ENCODE results near the gene RPTOR.

- TF ChIP-seq CTCF (IDR thresholded peaks at IDR 0.05; ENCODE audit: poor library complexity, severe bottlenecking) (no peak), EZH2 (IDR thresholded peaks at IDR 0.05; ENCODE audit: borderline replicate concordance, insufficient read depth, low read length, poor library complexity, severe bottlenecking) (no peak), POLR2AphosphoS5 (IDR thresholded peaks at IDR 0.05) (no peak), REST (IDR thresholded peaks at IDR 0.05; ENCODE audit: borderline replicate concordance) (no peak)
Measured at GRCh38 chr17:80709090-80709695, 164.6 kb downstream of the RPTOR start.
